Lower leg skin (tissue), 3 donors: ENCODE data around the gene PODN.

Source experiments
- POLR2A ChIP-seq, 2 donors: fragments of 450-650 bp; IDR thresholded peaks; one replicate each; pipeline ENCODE4 v1.6.1; 2016 to 2017; ENCODE audit warnings: antibody characterized with exemption in 2 of 2, mild to moderate bottlenecking in 1 of 2, moderate library complexity in 1 of 2
- TF ChIP-seq, protein P1 (sequence below), 3 donors: fragments of 450-650 bp; IDR thresholded peaks; one replicate each; pipeline ENCODE4 v1.5.1; 2016; ENCODE audit warnings: antibody characterized with exemption in 3 of 3, mild to moderate bottlenecking in 3 of 3, moderate library complexity in 2 of 3

DNA sequence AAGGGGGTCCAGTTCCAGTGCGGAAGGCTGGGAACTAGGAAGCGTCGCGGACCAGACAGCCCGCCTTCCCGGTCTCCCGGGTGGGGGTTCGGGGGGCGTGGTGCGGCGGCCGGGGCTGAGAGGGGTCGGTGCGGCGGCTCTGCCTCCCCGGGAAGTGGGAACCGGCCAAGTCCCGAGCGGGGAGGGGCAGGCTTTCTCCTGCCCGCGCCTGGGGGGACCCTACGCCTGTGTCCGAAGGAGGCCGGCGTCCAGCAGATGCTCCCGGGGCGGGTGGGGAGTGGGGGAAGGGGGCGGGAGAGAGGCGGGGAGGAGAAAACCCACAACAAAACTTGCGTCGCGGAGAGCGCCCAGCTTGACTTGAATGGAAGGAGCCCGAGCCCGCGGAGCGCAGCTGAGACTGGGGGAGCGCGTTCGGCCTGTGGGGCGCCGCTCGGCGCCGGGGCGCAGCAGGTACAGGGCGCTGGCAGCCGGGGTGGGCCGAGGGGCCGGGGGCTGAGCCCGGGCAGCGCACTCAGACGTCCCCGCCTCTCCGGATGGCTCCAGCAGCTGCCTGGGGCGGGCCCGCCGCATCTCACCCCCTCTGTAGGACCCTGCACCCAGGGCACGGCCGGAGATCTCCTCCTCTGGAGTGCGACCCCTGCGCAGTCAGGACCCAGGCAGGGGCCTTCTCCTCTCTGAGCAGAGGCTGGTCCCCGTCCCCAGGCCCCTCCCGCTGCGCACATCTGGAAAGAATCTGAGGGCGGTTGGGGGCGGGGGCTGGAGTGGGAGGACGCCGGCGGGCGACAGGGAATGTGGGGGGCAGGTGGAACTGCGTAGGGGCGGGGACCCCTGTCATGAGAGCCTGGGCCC, at the start of gene PODN:
- TF ChIP-seq, protein P1, sequence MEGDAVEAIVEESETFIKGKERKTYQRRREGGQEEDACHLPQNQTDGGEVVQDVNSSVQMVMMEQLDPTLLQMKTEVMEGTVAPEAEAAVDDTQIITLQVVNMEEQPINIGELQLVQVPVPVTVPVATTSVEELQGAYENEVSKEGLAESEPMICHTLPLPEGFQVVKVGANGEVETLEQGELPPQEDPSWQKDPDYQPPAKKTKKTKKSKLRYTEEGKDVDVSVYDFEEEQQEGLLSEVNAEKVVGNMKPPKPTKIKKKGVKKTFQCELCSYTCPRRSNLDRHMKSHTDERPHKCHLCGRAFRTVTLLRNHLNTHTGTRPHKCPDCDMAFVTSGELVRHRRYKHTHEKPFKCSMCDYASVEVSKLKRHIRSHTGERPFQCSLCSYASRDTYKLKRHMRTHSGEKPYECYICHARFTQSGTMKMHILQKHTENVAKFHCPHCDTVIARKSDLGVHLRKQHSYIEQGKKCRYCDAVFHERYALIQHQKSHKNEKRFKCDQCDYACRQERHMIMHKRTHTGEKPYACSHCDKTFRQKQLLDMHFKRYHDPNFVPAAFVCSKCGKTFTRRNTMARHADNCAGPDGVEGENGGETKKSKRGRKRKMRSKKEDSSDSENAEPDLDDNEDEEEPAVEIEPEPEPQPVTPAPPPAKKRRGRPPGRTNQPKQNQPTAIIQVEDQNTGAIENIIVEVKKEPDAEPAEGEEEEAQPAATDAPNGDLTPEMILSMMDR (IDR thresholded peaks at IDR 0.05) = no peak
- TF ChIP-seq POLR2A (IDR thresholded peaks at IDR 0.05) = no peak
